Measurements from ENCODE around the gene TSPAN10. TPM values are rescaled to one million over a fixed set of nuclear protein-coding genes. Genes with fewer than 3 reads are reported as not detected.

Gene TSPAN10
- total and polyA plus RNA-seq, 9 of the 15 experiments (the other 6 are each of a cell fraction or from before 2014, with no cell fraction given): 0.05 to 0.31 (median 0.13) TPM; not detected in 1

DNA sequence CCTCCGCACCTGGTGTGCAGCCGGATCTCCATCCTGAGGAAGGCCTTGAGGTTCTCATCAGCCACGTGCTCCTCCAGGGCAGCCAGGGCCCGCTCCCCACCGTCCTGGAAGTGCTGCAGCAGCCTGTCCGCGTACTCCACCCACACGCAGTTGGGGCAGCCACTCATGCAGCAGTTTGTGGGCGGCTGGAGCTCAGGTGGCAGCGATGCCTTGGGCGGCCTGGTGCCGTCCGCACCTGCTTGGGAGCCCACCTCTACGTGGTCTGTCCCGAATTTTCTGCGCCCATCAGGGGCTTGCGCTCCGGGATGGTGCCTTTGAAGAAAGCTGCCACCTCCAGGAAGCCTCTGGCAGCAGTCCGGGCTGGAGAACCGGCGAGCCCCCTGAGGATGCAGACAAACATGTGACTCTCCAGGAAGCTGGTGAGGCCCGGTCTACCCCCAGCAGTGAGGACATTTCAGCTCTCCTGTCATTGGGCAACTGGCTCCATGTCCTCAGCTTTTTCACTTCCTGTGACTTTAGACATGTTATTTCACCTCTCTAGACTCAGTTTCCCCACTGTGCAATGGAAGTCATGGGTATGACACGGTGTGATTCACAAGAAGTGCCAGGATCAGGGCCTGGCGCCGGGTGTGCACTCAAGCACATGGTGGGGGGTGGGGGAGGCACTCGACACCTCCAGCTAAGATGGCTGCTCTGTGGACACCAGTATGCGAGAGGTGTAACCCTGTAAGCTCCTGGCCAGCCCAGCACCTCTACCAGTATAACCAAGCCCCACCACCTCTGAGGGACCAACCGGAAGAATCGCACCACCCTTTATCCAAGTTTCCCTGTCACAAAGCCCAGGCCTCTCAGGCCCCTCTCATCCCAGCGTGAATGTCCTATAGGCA is 28.5 kb downstream of the TSPAN10 start (continued):
- TF ChIP-seq, protein P1, sequence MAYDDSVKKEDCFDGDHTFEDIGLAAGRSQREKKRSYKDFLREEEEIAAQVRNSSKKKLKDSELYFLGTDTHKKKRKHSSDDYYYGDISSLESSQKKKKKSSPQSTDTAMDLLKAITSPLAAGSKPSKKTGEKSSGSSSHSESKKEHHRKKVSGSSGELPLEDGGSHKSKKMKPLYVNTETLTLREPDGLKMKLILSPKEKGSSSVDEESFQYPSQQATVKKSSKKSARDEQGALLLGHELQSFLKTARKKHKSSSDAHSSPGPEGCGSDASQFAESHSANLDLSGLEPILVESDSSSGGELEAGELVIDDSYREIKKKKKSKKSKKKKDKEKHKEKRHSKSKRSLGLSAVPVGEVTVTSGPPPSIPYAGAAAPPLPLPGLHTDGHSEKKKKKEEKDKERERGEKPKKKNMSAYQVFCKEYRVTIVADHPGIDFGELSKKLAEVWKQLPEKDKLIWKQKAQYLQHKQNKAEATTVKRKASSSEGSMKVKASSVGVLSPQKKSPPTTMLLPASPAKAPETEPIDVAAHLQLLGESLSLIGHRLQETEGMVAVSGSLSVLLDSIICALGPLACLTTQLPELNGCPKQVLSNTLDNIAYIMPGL (CRISPR knock-in tag; IDR thresholded peaks at IDR 0.05): no peak
- TF ChIP-seq, protein P2, sequence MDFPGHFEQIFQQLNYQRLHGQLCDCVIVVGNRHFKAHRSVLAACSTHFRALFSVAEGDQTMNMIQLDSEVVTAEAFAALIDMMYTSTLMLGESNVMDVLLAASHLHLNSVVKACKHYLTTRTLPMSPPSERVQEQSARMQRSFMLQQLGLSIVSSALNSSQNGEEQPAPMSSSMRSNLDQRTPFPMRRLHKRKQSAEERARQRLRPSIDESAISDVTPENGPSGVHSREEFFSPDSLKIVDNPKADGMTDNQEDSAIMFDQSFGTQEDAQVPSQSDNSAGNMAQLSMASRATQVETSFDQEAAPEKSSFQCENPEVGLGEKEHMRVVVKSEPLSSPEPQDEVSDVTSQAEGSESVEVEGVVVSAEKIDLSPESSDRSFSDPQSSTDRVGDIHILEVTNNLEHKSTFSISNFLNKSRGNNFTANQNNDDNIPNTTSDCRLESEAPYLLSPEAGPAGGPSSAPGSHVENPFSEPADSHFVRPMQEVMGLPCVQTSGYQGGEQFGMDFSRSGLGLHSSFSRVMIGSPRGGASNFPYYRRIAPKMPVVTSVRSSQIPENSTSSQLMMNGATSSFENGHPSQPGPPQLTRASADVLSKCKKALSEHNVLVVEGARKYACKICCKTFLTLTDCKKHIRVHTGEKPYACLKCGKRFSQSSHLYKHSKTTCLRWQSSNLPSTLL (IDR thresholded peaks at IDR 0.05): no peak
- TF ChIP-seq ZNF282 (CRISPR knock-in tag; IDR thresholded peaks at IDR 0.05) (no peak), ZNF3 (CRISPR knock-in tag; IDR thresholded peaks at IDR 0.05) (no peak), ZNF311 (CRISPR knock-in tag; IDR thresholded peaks at IDR 0.05) (peak; percentile 92), SRSF9 (IDR thresholded peaks at IDR 0.05; ENCODE audit: borderline replicate concordance, low read depth, low read length) (no peak), ZNF324 (CRISPR knock-in tag; IDR thresholded peaks at IDR 0.05) (no peak), RBM39 (optimal IDR thresholded peaks at IDR 0.05; ENCODE audit: low read depth, low read length) (no peak), NCOA1 (IDR thresholded peaks at IDR 0.05; ENCODE audit: low read depth) (no peak), POLR3G (IDR thresholded peaks at IDR 0.05; ENCODE audit: extremely low read depth, insufficient read length, insufficient replicate concordance) (no peak), E2F3 (CRISPR knock-in tag; IDR thresholded peaks at IDR 0.05) (peak; percentile 91), POU5F1 (IDR thresholded peaks at IDR 0.05; ENCODE audit: borderline replicate concordance, low read depth, low read length, partially characterized antibody) (no peak)
- TF ChIP-seq, protein P3, sequence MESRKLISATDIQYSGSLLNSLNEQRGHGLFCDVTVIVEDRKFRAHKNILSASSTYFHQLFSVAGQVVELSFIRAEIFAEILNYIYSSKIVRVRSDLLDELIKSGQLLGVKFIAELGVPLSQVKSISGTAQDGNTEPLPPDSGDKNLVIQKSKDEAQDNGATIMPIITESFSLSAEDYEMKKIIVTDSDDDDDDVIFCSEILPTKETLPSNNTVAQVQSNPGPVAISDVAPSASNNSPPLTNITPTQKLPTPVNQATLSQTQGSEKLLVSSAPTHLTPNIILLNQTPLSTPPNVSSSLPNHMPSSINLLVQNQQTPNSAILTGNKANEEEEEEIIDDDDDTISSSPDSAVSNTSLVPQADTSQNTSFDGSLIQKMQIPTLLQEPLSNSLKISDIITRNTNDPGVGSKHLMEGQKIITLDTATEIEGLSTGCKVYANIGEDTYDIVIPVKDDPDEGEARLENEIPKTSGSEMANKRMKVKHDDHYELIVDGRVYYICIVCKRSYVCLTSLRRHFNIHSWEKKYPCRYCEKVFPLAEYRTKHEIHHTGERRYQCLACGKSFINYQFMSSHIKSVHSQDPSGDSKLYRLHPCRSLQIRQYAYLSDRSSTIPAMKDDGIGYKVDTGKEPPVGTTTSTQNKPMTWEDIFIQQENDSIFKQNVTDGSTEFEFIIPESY (CRISPR knock-in tag; IDR thresholded peaks at IDR 0.05): 0 out of 2 replicates have a peak, but pooled peaks have one; percentile 49
- TF ChIP-seq, protein P4, sequence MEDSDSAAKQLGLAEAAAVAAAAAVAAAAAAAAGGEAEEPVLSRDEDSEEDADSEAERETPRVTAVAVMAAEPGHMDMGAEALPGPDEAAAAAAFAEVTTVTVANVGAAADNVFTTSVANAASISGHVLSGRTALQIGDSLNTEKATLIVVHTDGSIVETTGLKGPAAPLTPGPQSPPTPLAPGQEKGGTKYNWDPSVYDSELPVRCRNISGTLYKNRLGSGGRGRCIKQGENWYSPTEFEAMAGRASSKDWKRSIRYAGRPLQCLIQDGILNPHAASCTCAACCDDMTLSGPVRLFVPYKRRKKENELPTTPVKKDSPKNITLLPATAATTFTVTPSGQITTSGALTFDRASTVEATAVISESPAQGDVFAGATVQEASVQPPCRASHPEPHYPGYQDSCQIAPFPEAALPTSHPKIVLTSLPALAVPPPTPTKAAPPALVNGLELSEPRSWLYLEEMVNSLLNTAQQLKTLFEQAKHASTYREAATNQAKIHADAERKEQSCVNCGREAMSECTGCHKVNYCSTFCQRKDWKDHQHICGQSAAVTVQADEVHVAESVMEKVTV (CRISPR knock-in tag; IDR thresholded peaks at IDR 0.05): no peak
- TF ChIP-seq, protein P5, sequence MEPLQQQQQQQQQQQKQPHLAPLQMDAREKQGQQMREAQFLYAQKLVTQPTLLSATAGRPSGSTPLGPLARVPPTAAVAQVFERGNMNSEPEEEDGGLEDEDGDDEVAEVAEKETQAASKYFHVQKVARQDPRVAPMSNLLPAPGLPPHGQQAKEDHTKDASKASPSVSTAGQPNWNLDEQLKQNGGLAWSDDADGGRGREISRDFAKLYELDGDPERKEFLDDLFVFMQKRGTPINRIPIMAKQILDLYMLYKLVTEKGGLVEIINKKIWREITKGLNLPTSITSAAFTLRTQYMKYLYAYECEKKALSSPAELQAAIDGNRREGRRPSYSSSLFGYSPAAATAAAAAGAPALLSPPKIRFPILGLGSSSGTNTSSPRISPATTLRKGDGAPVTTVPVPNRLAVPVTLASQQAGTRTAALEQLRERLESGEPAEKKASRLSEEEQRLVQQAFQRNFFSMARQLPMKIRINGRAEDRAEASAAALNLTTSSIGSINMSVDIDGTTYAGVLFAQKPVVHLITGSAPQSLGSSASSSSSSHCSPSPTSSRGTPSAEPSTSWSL (CRISPR knock-in tag; IDR thresholded peaks at IDR 0.05; ENCODE audit: borderline replicate concordance): no peak; the same call in 1 of the 2 replicates
- TF ChIP-seq, protein P6, sequence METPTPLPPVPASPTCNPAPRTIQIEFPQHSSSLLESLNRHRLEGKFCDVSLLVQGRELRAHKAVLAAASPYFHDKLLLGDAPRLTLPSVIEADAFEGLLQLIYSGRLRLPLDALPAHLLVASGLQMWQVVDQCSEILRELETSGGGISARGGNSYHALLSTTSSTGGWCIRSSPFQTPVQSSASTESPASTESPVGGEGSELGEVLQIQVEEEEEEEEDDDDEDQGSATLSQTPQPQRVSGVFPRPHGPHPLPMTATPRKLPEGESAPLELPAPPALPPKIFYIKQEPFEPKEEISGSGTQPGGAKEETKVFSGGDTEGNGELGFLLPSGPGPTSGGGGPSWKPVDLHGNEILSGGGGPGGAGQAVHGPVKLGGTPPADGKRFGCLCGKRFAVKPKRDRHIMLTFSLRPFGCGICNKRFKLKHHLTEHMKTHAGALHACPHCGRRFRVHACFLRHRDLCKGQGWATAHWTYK (CRISPR knock-in tag; IDR thresholded peaks at IDR 0.05): peak; percentile 94
